Measurements from ENCODE around the gene TRMT1. TPM values are rescaled to one million over a fixed set of nuclear protein-coding genes. Genes with fewer than 3 reads are reported as not detected.
A peak's percentile ranks its signal among the peaks of the same experiment; 100 is the strongest.

Gene TRMT1
- polyA plus RNA-seq, 3 donors = 14.5 to 94.7 (median 14.5) TPM

GRCh38 chr19:13062317-13062716, 54.2 kb downstream of the TRMT1 start:
- H3K27me3 ChIP-seq (ENCODE audit: control insufficient read depth in 2 of 2, insufficient read depth in 2 of 2, low read length in 2 of 2) = peaks cover 0 to 12% of the 10 kb centered on the region in 2 donors
- no peak overlapping the region for H3K27ac ChIP-seq (ENCODE audit: low read depth in 1 of 2, low read length in 2 of 2)
- intact Hi-C loops (cut with micrococcal nuclease) = no loop called here
- no peaks in the 10 kb centered on the region for H3K79me2 ChIP-seq (ENCODE audit: insufficient read depth, low read length)
- H4K20me1 ChIP-seq (ENCODE audit: insufficient read depth, low read length) = no peaks in the 10 kb centered on the region
- peaks cover 0 to 2% (median 0%) of the 10 kb centered on the region in 7 donors for H3K9me3 Mint-ChIP-seq
- H3K4me3 ChIP-seq (replicated peaks in 1 of 3; ENCODE audit: low read depth in 2 of 3, low read length in 3 of 3) = no peak overlapping the region
- no peak for DNase-seq
- TF ChIP-seq CTCF (IDR thresholded peaks at IDR 0.05) = no peak
- H3K4me1 Mint-ChIP-seq = peaks cover 12% of the 10 kb centered on the region
- H3K27ac Mint-ChIP-seq = peak overlapping the region in 1 of 7 donors; percentile 75
- H3K36me3 Mint-ChIP-seq = no peaks in the 10 kb centered on the region
- H3K4me3 Mint-ChIP-seq = no peak overlapping the region
- H3K9me3 ChIP-seq (replicated peaks in 1 of 2; ENCODE audit: control insufficient read depth in 1 of 2, insufficient read depth in 1 of 2, low read length in 2 of 2) = no peaks in the 10 kb centered on the region
- peaks cover 13 to 16% of the 10 kb centered on the region in 2 donors for H3K4me1 ChIP-seq (ENCODE audit: control insufficient read depth in 1 of 2, insufficient read depth in 2 of 2, low read length in 2 of 2)
- no peak overlapping the region for H3K9ac ChIP-seq (ENCODE audit: insufficient read depth, low read length, poor library complexity, severe bottlenecking)
- no peaks in the 10 kb centered on the region for H3K36me3 ChIP-seq (replicated peaks in 1 of 2; ENCODE audit: control insufficient read depth in 1 of 2, insufficient read depth in 2 of 2, low read length in 2 of 2)
- H2AFZ ChIP-seq (ENCODE audit: insufficient read depth, low read depth, low read length, poor library complexity, severe bottlenecking) = no peak overlapping the region
- no peak overlapping the region for H3K4me2 ChIP-seq (replicated peaks; ENCODE audit: extremely low read depth, low read length, poor library complexity, severe bottlenecking)
- H3K27me3 Mint-ChIP-seq (ENCODE audit: low read depth in 3 of 3) = peaks cover 5 to 17% (median 13%) of the 10 kb centered on the region in 3 donors

GRCh38 chr19:13060964-13061927, 55.3 kb downstream of the TRMT1 start:
- TF ChIP-seq CTCF (IDR thresholded peaks at IDR 0.05) = peak; percentile 97
- DNase-seq = peak; percentile 58 to 81 (median 66)
- no peaks in the 10 kb centered on the region for H3K36me3 ChIP-seq (replicated peaks in 1 of 2; ENCODE audit: control insufficient read depth in 1 of 2, insufficient read depth in 2 of 2, low read length in 2 of 2)
- Mint-ChIP-seq H3K27ac (no peak overlapping the region), H3K4me3 (peak overlapping the region; percentile 76 to 92), H3K36me3 (no peaks in the 10 kb centered on the region), H3K4me1 (peaks cover 11% of the 10 kb centered on the region), H3K9me3 (peaks cover 0 to 2% (median 0%) of the 10 kb centered on the region in 7 donors), H3K27me3 (ENCODE audit: low read depth in 3 of 3) (peaks cover 8 to 18% (median 13%) of the 10 kb centered on the region in 3 donors)
- H2AFZ ChIP-seq (ENCODE audit: insufficient read depth, low read depth, low read length, poor library complexity, severe bottlenecking) = peak overlapping the region; percentile 97
- intact Hi-C loops (cut with micrococcal nuclease) = no loop called here
- H3K27me3 ChIP-seq (ENCODE audit: control insufficient read depth in 2 of 2, insufficient read depth in 2 of 2, low read length in 2 of 2) = peaks cover 0 to 12% of the 10 kb centered on the region in 2 donors
- peak overlapping the region; percentile 94 for H3K4me2 ChIP-seq (replicated peaks; ENCODE audit: extremely low read depth, low read length, poor library complexity, severe bottlenecking)
- peak overlapping the region; percentile 49 for H3K9ac ChIP-seq (ENCODE audit: insufficient read depth, low read length, poor library complexity, severe bottlenecking)
- H3K79me2 ChIP-seq (ENCODE audit: insufficient read depth, low read length) = no peaks in the 10 kb centered on the region
- H3K27ac ChIP-seq (ENCODE audit: low read depth in 1 of 2, low read length in 2 of 2) = no peak overlapping the region
- peak overlapping the region; percentile 38 to 84 (median 50) for H3K4me3 ChIP-seq (replicated peaks in 1 of 3; ENCODE audit: low read depth in 2 of 3, low read length in 3 of 3)
- H3K4me1 ChIP-seq (ENCODE audit: control insufficient read depth in 1 of 2, insufficient read depth in 2 of 2, low read length in 2 of 2) = peaks cover 13 to 16% of the 10 kb centered on the region in 2 donors
- 0% methylated on average over 32 of the region's 40 CpGs for WGBS (ENCODE audit: insufficient coverage)
- no peaks in the 10 kb centered on the region for H4K20me1 ChIP-seq (ENCODE audit: insufficient read depth, low read length)
- no peaks in the 10 kb centered on the region for H3K9me3 ChIP-seq (replicated peaks in 1 of 2; ENCODE audit: control insufficient read depth in 1 of 2, insufficient read depth in 1 of 2, low read length in 2 of 2)

Measured in CD14-positive monocyte (primary cell).